MM.1S (cell line): Measurements from ENCODE around the gene KHDC4.
"Not testable (repeated sequence)": the region's sequence is repeated elsewhere in the genome, so short reads cannot be mapped to it uniquely, and the experiment has no call there.

Experiments
- DNase-seq: peaks from one replicate; pipeline ENCODE4 v3.0.0-alpha.2; 2015
- H2AFZ ChIP-seq: fragments of 300-600 bp; sonication (generic); 2 replicates; pipeline ENCODE4 v1.6.0; 2016; ENCODE audit warnings: antibody characterized with exemption, low read length
- H3F3A ChIP-seq: fragments of 300-600 bp; sonication (generic); 2 replicates; pipeline ENCODE4 v1.6.1; 2016; ENCODE audit warnings: mild to moderate bottlenecking, antibody characterized with exemption, low read length, moderate library complexity, mixed read lengths; ENCODE audit not compliant: insufficient read depth
- H3K27ac ChIP-seq: fragments of 300-600 bp; sonication (generic); 2 replicates; pipeline ENCODE4 v1.5.1; 2016; ENCODE audit warnings: mild to moderate bottlenecking, low read length
- H3K27me3 ChIP-seq: fragments of 300-600 bp; sonication (generic); replicated peaks from 2 replicates; pipeline ENCODE4 v1.6.0; 2016; ENCODE audit warnings: low read length; ENCODE audit not compliant: insufficient read depth
- H3K36me3 ChIP-seq: fragments of 300-600 bp; sonication (generic); replicated peaks from 2 replicates; pipeline ENCODE4 v1.6.1; 2016; ENCODE audit warnings: mild to moderate bottlenecking, low read length, mixed read lengths; ENCODE audit not compliant: insufficient read depth
- H3K4me1 ChIP-seq: fragments of 300-600 bp; sonication (generic); 2 replicates; pipeline ENCODE4 v1.6.1; 2016; ENCODE audit warnings: low read length, mixed read lengths
- H3K4me2 ChIP-seq: fragments of 300-600 bp; sonication (generic); 2 replicates; pipeline ENCODE4 v1.6.0; 2016; ENCODE audit warnings: low read depth, low read length
- H3K4me3 ChIP-seq: fragments of 300-600 bp; sonication (generic); 2 replicates; pipeline ENCODE4 v1.5.1; 2016; ENCODE audit warnings: low read length, mixed read lengths
- H3K79me2 ChIP-seq: fragments of 300-600 bp; sonication (generic); 2 replicates; pipeline ENCODE4 v1.6.1; 2016; ENCODE audit warnings: mixed run types, low read length, mixed read lengths
- H3K9ac ChIP-seq: fragments of 300-600 bp; sonication (generic); 2 replicates; pipeline ENCODE4 v1.6.1; 2016; ENCODE audit warnings: low read length, mixed read lengths
- H3K9me2 ChIP-seq: fragments of 300-600 bp; sonication (generic); replicated peaks from 2 replicates; pipeline ENCODE4 v1.6.1; 2016; ENCODE audit warnings: mild to moderate bottlenecking, low read length, mixed read lengths; ENCODE audit not compliant: insufficient read depth
- H3K9me3 ChIP-seq: fragments of 300-600 bp; sonication (generic); replicated peaks from 2 replicates; pipeline ENCODE4 v1.6.1; 2016; ENCODE audit warnings: mild to moderate bottlenecking, low read length, mixed read lengths; ENCODE audit not compliant: insufficient read depth
- H4K20me1 ChIP-seq: fragments of 300-600 bp; sonication (generic); 2 replicates; pipeline ENCODE4 v1.6.1; 2016; ENCODE audit warnings: mild to moderate bottlenecking, low read length, moderate library complexity, mixed read lengths; ENCODE audit not compliant: insufficient read depth
- EZH2 ChIP-seq: fragments of 300-600 bp; sonication (generic); optimal IDR thresholded peaks from 2 replicates; pipeline ENCODE3; 2017; ENCODE audit warnings: low read depth, mild to moderate bottlenecking, antibody characterized with exemption, low read length, mixed read lengths
- EZH2phosphoT487 ChIP-seq: fragments of 300-600 bp; sonication (generic); IDR thresholded peaks from 2 replicates; pipeline ENCODE4 v1.6.1; 2018; ENCODE audit warnings: antibody characterized with exemption, low read length
- TF ChIP-seq, protein P1 (sequence below): fragments of 300-600 bp; sonication (generic); IDR thresholded peaks from 2 replicates; pipeline ENCODE4 v1.5.1; 2016; ENCODE audit warnings: antibody characterized with exemption, low read length, mixed read lengths

Gene KHDC4

DNA sequence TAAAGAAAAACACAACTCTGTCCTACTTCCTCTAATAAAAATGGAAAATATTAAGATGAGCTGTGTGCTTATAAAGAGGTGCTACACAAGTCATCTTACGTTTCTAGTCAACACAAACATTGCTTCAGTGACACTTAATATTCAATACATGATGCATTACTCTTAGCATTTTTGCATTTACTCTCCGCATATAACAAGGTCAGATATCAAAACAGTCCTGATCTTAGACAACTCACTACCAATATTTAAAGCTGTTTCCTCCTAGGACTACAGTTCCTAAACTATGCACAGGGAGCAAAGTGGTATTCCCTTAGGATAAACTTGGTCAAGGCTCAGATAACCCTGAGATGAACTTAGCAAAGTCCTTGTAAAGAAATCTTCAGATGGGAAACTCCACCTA is 35.3 kb downstream of the KHDC4 start:
- Histone ChIP-seq H4K20me1 (no peaks in the 10 kb centered on the region), H3F3A (no peaks in the 10 kb centered on the region), H3K36me3 (0 out of 2 replicates have a peak, but pooled peaks cover 4% of the 10 kb centered on the region)

DNA sequence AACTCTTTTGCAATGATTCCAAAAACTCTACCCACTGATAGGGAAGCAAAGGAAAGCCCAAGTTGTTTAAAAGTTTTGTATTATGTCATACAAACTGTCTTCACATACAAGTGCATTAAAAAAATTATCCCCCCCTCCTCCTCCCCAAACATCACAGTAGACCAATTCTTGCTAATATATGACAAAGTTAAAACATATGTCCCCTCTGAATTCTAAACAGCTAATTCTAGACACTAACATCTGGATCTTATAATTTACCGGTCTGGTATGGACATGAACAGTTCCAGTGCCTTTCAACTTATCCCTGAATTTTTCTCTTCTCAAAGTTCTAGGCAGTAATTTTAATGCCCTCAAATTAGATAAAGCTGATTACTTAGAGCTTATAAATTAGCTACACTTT is 36.5 kb downstream of the KHDC4 start:
- Histone ChIP-seq H4K20me1 (no peaks in the 10 kb centered on the region), H3K36me3 (no peaks in the 10 kb centered on the region), H3F3A (no peaks in the 10 kb centered on the region), H3K4me3 (no peak overlapping the region), H3K9me2 (no peaks in the 10 kb centered on the region), H3K9ac (no peak overlapping the region), H3K79me2 (no peaks in the 10 kb centered on the region), H3K4me1 (no peaks in the 10 kb centered on the region; the same call in 1 of the 2 replicates), H3K9me3 (no peaks in the 10 kb centered on the region), H3K27me3 (no peaks in the 10 kb centered on the region), H2AFZ (no peak overlapping the region), H3K27ac (no peak overlapping the region), H3K4me2 (no peak overlapping the region)
- DNase-seq = no peak
- TF ChIP-seq EZH2 = no peak
- TF ChIP-seq, protein P1, sequence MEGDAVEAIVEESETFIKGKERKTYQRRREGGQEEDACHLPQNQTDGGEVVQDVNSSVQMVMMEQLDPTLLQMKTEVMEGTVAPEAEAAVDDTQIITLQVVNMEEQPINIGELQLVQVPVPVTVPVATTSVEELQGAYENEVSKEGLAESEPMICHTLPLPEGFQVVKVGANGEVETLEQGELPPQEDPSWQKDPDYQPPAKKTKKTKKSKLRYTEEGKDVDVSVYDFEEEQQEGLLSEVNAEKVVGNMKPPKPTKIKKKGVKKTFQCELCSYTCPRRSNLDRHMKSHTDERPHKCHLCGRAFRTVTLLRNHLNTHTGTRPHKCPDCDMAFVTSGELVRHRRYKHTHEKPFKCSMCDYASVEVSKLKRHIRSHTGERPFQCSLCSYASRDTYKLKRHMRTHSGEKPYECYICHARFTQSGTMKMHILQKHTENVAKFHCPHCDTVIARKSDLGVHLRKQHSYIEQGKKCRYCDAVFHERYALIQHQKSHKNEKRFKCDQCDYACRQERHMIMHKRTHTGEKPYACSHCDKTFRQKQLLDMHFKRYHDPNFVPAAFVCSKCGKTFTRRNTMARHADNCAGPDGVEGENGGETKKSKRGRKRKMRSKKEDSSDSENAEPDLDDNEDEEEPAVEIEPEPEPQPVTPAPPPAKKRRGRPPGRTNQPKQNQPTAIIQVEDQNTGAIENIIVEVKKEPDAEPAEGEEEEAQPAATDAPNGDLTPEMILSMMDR = no peak
- no peak for TF ChIP-seq EZH2phosphoT487

More for the DNA sequence above, 35.3 kb downstream of the KHDC4 start:
- H3K4me1 ChIP-seq = no peaks in the 10 kb centered on the region
- TF ChIP-seq, protein P1 = no peak
- TF ChIP-seq EZH2phosphoT487 (no peak), EZH2 (no peak)
- H3K9ac ChIP-seq = no peak overlapping the region
- no peaks in the 10 kb centered on the region for H3K9me3 ChIP-seq
- no peak overlapping the region for H3K27ac ChIP-seq
- no peak for DNase-seq
- no peaks in the 10 kb centered on the region for H3K9me2 ChIP-seq
- no peak overlapping the region for H2AFZ ChIP-seq
- no peak overlapping the region for H3K4me3 ChIP-seq
- no peak overlapping the region for H3K4me2 ChIP-seq
- no peaks in the 10 kb centered on the region for H3K79me2 ChIP-seq
- H3K27me3 ChIP-seq = no peaks in the 10 kb centered on the region

DNA sequence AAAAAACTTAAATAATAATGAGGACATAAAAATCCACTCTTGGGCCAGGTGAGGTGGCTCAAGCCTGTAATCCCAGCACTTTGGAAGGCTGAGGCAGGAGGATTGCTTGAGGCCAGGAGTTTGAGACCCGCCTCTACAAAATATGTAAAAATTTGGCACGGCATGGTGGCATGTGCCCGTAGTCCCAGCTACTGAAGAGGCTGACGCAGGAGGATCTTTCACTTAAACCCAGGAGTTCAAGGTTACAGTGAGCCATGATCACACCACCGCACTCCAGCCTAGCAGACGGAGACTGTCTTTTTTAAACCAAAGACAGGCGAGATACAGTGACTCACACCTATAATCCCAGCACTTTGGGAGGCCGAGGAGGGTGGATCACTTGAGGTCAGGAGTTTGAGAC is 37.7 kb downstream of the KHDC4 start:
- not testable (repeated sequence) for H3K4me1 ChIP-seq, H3K27me3 ChIP-seq, H2AFZ ChIP-seq, H3K27ac ChIP-seq, H3F3A ChIP-seq, H3K79me2 ChIP-seq, H3K9me2 ChIP-seq, H3K9ac ChIP-seq, H3K4me2 ChIP-seq, H3K36me3 ChIP-seq, H4K20me1 ChIP-seq, H3K4me3 ChIP-seq, DNase-seq, H3K9me3 ChIP-seq

DNA sequence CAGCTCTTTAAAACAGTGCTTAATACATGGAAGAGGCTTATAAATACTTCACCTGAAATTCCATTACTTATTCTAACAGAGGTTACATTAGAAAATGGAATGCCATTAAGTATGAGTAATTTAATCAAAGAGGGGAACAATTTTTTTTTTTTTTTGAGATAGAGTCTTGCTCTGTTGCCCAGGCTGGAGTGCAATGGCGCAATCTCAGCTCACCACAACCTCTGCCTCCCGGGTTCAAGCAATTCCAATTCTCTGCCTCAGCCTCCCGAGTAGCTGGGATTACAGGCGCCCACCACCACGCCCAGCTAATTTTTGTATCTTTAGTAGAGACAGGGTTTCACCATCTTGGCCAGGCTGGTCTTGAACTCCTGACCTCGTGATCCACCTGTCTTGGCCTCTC is 38.6 kb downstream of the KHDC4 start:
- not testable (repeated sequence) for H3K27me3 ChIP-seq, H3K36me3 ChIP-seq, H3K4me1 ChIP-seq, H3K9me2 ChIP-seq, H3F3A ChIP-seq, H3K4me3 ChIP-seq, H3K27ac ChIP-seq, H4K20me1 ChIP-seq, H3K9me3 ChIP-seq, H3K9ac ChIP-seq, DNase-seq, H3K79me2 ChIP-seq, H2AFZ ChIP-seq, H3K4me2 ChIP-seq
